Measurements from ENCODE around the gene CEP192. TPM values are rescaled to one million over a fixed set of nuclear protein-coding genes. Genes with fewer than 3 reads are reported as not detected.

The CEP192 gene
- total and polyA plus RNA-seq, 2 donors from 2014 or later: 4.9 to 31.7 TPM

DNA sequence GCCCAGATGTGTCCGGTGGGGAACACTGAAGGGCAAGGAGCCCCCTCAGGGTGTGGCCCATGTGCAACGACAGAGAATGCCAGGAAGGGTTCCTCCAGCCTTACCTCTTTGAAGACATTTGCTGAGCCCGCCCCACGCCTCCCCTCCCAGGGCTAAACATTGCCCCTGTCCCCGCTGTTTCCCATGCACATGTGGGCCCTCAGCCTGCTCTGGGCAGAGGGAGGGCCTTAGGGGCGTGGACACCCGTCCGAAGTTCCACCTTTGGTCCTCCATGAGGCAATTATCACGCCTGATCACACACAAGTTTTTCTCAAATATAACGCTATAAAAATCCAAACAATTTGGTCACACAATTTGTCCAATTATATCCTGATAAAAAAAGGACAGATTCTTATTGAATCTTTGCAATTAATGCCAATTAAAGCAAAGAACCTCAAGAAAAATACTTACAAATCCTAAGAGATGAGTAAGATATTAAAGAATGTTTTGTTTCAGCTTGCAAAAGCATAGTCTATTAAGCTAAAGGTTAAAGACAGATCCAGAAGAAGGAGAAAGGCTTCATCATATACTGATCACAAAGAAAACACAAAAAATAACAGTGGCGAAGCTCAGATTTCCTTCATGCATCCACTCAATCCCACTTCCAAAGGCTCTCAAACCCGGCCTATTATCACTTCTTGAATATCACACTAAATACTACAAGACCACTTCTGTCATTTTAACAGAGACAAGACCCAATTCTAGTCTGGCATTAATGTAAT is 172.2 kb downstream of the CEP192 start:
- no peaks in the 10 kb centered on the region for H3K4me1 ChIP-seq (ENCODE audit: control insufficient read depth in 2 of 3, insufficient read depth in 2 of 3, low read depth in 1 of 3, low read length in 3 of 3)
- H3K27ac ChIP-seq (ENCODE audit: low read depth in 2 of 2, low read length in 2 of 2): no peak overlapping the region
- no peak overlapping the region for H3K9ac ChIP-seq (ENCODE audit: low read length in 3 of 3)
- no peak for TF ChIP-seq CTCF (IDR thresholded peaks at IDR 0.05; ENCODE audit: borderline replicate concordance, extremely low read depth, insufficient read depth)
- FAIRE-seq (no peak), DNase-seq (no peak)
- no peaks in the 10 kb centered on the region for H3K36me3 ChIP-seq (ENCODE audit: control insufficient read depth in 2 of 3, insufficient read depth in 3 of 3, low read length in 3 of 3)
- H3K4me3 ChIP-seq (ENCODE audit: low read length in 3 of 3): no peak overlapping the region
- peaks cover 0 to 2% (median 0%) of the 10 kb centered on the region in 3 donors for H3K9me3 ChIP-seq (ENCODE audit: control insufficient read depth in 2 of 3, insufficient read depth in 1 of 3, low read length in 3 of 3)
- no peaks in the 10 kb centered on the region for H3K27me3 ChIP-seq (ENCODE audit: control insufficient read depth, insufficient read depth, low read length)
- intact Hi-C loops (cut with DNase I): no loop called here

GRCh38 chr18:13164406-13164805 is 173.2 kb downstream of the CEP192 start:
- H3K36me3 ChIP-seq (ENCODE audit: control insufficient read depth in 2 of 3, insufficient read depth in 3 of 3, low read length in 3 of 3): no peaks in the 10 kb centered on the region
- H3K4me3 ChIP-seq (ENCODE audit: low read length in 3 of 3): no peak overlapping the region
- no peak overlapping the region for H3K27ac ChIP-seq (ENCODE audit: low read depth in 2 of 2, low read length in 2 of 2)
- intact Hi-C loops (cut with DNase I): no loop called here
- TF ChIP-seq CTCF (IDR thresholded peaks at IDR 0.05; ENCODE audit: borderline replicate concordance, extremely low read depth, insufficient read depth): no peak
- no peaks in the 10 kb centered on the region for H3K9me3 ChIP-seq (ENCODE audit: control insufficient read depth in 2 of 3, insufficient read depth in 1 of 3, low read length in 3 of 3)
- no peaks in the 10 kb centered on the region for H3K27me3 ChIP-seq (ENCODE audit: control insufficient read depth, insufficient read depth, low read length)
- H3K9ac ChIP-seq (ENCODE audit: low read length in 3 of 3): no peak overlapping the region
- H3K4me1 ChIP-seq (ENCODE audit: control insufficient read depth in 2 of 3, insufficient read depth in 2 of 3, low read depth in 1 of 3, low read length in 3 of 3): no peaks in the 10 kb centered on the region
- DNase-seq (no peak), FAIRE-seq (no peak)

GRCh38 chr18:13165636-13166423 is 174.7 kb downstream of the CEP192 start:
- intact Hi-C loops (cut with DNase I): no loop called here
- TF ChIP-seq CTCF (IDR thresholded peaks at IDR 0.05; ENCODE audit: borderline replicate concordance, extremely low read depth, insufficient read depth): no peak
- Histone ChIP-seq H3K4me1 (ENCODE audit: control insufficient read depth in 2 of 3, insufficient read depth in 2 of 3, low read depth in 1 of 3, low read length in 3 of 3) (no peaks in the 10 kb centered on the region), H3K9me3 (ENCODE audit: control insufficient read depth in 2 of 3, insufficient read depth in 1 of 3, low read length in 3 of 3) (no peaks in the 10 kb centered on the region), H3K4me3 (ENCODE audit: low read length in 3 of 3) (no peak overlapping the region), H3K27me3 (ENCODE audit: control insufficient read depth, insufficient read depth, low read length) (no peaks in the 10 kb centered on the region), H3K9ac (ENCODE audit: low read length in 3 of 3) (no peak overlapping the region), H3K27ac (ENCODE audit: low read depth in 2 of 2, low read length in 2 of 2) (no peak overlapping the region), H3K36me3 (ENCODE audit: control insufficient read depth in 2 of 3, insufficient read depth in 3 of 3, low read length in 3 of 3) (no peaks in the 10 kb centered on the region)
- FAIRE-seq (no peak), DNase-seq (no peak)
